Heart left ventricle (tissue), 13 donors: Measurements from ENCODE around the gene PFN4.

Experiments used
- CTCF ChIP-seq, 12 donors: fragments of 200-600 bp; sonication (generic) in 4 of 12; IDR thresholded peaks; one replicate each; pipeline versions ENCODE4 v1.5.0 to v1.8.0; 2018 to 2022; ENCODE audit warnings: antibody characterized with exemption in 12 of 12, mild to moderate bottlenecking in 5 of 12
- POLR2A ChIP-seq, 2 donors: fragments of 450-650 bp; IDR thresholded peaks; one replicate each; pipeline ENCODE4 v1.6.1; 2017; ENCODE audit warnings: antibody characterized with exemption in 2 of 2, mild to moderate bottlenecking in 2 of 2, moderate library complexity in 2 of 2
- donor health status: ischemic (EF 13 %, LVEDD 7.1; RV severe dilation, severe dysfunction).
- donor health status: DM: no; HTN: yes; CAD: no.
- donor health status: DM: no; HTN: no; CAD: no.
- donor health status: ischemic (EF 25% LVEDD 6.9; RV normal size, moderate dysfunction).
- donor health status: ischemic (EF 25% LVEDD 5.7; RV mildly dilated, moderate dysfunction).
- donor health status: ischemic (EF 35%, LVEDD 5.7; RV mildly dilated, moderate dysfunction).
- donor health status: nonischemic (EF 11% LVEDD 7.7; RV severe dilation, severe dysfunction).
- donor health status: DM: yes; HTN: yes; CAD: no.
- donor health status: PGD.
- donor health status: ischemic (EF 29% LVEDD 5.4; RV normal size, mild dysfunction).
- donor health status: nonischemic (EF 23%, LVEDD 6.1; RV moderate dilation, normal function).

- TF ChIP-seq CTCF (IDR thresholded peaks at IDR 0.05): no peak
- no peak for TF ChIP-seq POLR2A (IDR thresholded peaks at IDR 0.05)
Measured at GRCh38 chr2:24105816-24106215, 17.3 kb downstream of the PFN4 start.
